ENCODE data around the gene HSPA1B.
"Not testable (repeated sequence)": the region's sequence is repeated elsewhere in the genome, so short reads cannot be mapped to it uniquely, and the experiment has no call there.

HSPA1B gene

GRCh38 chr6:31797588-31797987, 29.9 kb upstream of the HSPA1B start:
- no peak for DNase-seq

- DNase-seq, result no peak
These were observed 27.8 kb upstream of the HSPA1B start for GRCh38 chr6:31799781-31800180.

- not testable (repeated sequence) for DNase-seq
These were observed 26.3 kb upstream of the HSPA1B start for GRCh38 chr6:31801031-31801927.

- DNase-seq, result no peak
These were observed 21.5 kb upstream of the HSPA1B start for GRCh38 chr6:31805939-31806469.

GRCh38 chr6:31806470-31807272, 20.9 kb upstream of the HSPA1B start, which contains the start of gene LSM2:
Gene LSM2 (minus strand): TSS chr6:31806966. CDS start chr6:31806757, 209 bp downstream.
- DNase-seq, result peak; percentile 73 to 98 (median 96)

- not testable (repeated sequence) for DNase-seq
These were observed 18.9 kb upstream of the HSPA1B start for GRCh38 chr6:31808599-31808998.

- no peak for DNase-seq
These were observed 15.9 kb upstream of the HSPA1B start for GRCh38 chr6:31811645-31812044.

GRCh38 chr6:31813465-31813849, 14.1 kb upstream of the HSPA1B start:
- no peak for DNase-seq

- peak; percentile 41 to 96 (median 90) for DNase-seq
These were observed 12.9 kb upstream of the HSPA1B start for GRCh38 chr6:31814677-31815024.

- peak; percentile 88 to 99 (median 96) for DNase-seq
These were observed 12.3 kb upstream of the HSPA1B start, which contains the start of the genes HSPA1A and HSPA1L for GRCh38 chr6:31815025-31815838. Gene HSPA1A (plus strand): TSS chr6:31815543. CDS start chr6:31815757, 214 bp downstream. Gene HSPA1L (minus strand): TSS chr6:31815283. CDS start chr6:31811972, 3,311 bp downstream.

- peak in 27 of 58 donors; percentile 6 to 81 (median 38) for DNase-seq
These were observed 10.2 kb upstream of the HSPA1B start for GRCh38 chr6:31817133-31817928.

- peak in 19 of 58 donors; percentile 14 to 71 (median 48) for DNase-seq
These were observed 9.5 kb upstream of the HSPA1B start for GRCh38 chr6:31817929-31818511.

GRCh38 chr6:31819871-31820299, 7.7 kb upstream of the HSPA1B start:
- no peak for DNase-seq

- not testable (repeated sequence) for DNase-seq
These were observed 7.1 kb upstream of the HSPA1B start for GRCh38 chr6:31820399-31820798.

- DNase-seq, result peak in 47 of 58 donors; percentile 15 to 84 (median 61)
These were observed 6.1 kb upstream of the HSPA1B start for GRCh38 chr6:31821301-31822035.

- peak in 55 of 58 donors; percentile 19 to 87 (median 72) for DNase-seq
These were observed 5.3 kb upstream of the HSPA1B start for GRCh38 chr6:31822036-31822821.

GRCh38 chr6:31823592-31824196, 3.8 kb upstream of the HSPA1B start:
- not testable (repeated sequence) for DNase-seq
